RWPE1 (cell line): ENCODE data around the gene HIPK1.

Source experiments
- CTCF ChIA-PET: fragments of 350-600 bp; sonication (Branson Sonifier 250); formaldehyde crosslinking; extraction: SDS; loops from one replicate; lab custom pipeline; 2021; lab: Yijun Ruan, JAX
- POLR2A ChIA-PET: fragments of 400-600 bp; formaldehyde crosslinking; extraction: SDS; loops from one replicate; lab custom pipeline; 2020; ENCODE audit warnings: antibody characterized with exemption; ENCODE audit not compliant: low non-redundant PET; lab: Yijun Ruan, JAX
- DNase-seq: peaks from one replicate; pipeline ENCODE4 v3.0.0; 2012; ENCODE audit warnings: low spot score
- H3K27ac ChIP-seq: fragments of 450-650 bp; 2 replicates; pipeline ENCODE4 v1.5.1; 2017
- CTCF ChIP-seq: fragments of 450-650 bp; conservative IDR thresholded peaks from 2 replicates; pipeline ENCODE4 v1.5.1; 2017; ENCODE audit warnings: low read depth, mild to moderate bottlenecking

HIPK1 gene

GRCh38 chr1:114023377-114023776 is 94.3 kb downstream of the HIPK1 start:
- ChIA-PET CTCF (interaction anchor here (0.5 to 0.6 kb wide), 3 partner anchors 10 to 187 kb away, joined by 3 to 5 read pairs (median 4); no protein-coding TSS in a partner anchor), POLR2A (interaction anchor here (0.6 kb wide), 1 partner anchor 25 kb away, joined by 5 read pairs; no protein-coding TSS in a partner anchor)
- H3K27ac ChIP-seq = no peak overlapping the region
- DNase-seq = no peak
- TF ChIP-seq CTCF = no peak

GRCh38 chr1:114024049-114024448 is 94.9 kb downstream of the HIPK1 start:
- TF ChIP-seq CTCF = no peak
- no peak for DNase-seq
- CTCF ChIA-PET = interaction anchor here (0.5 to 0.8 kb wide), 5 partner anchors 9 to 1130 kb away, joined by 3 to 5 read pairs (median 4); no protein-coding TSS in a partner anchor
- H3K27ac ChIP-seq = no peak overlapping the region
- POLR2A ChIA-PET = interaction anchor here (0.6 kb wide), 1 partner anchor 26 kb away, joined by 5 read pairs; no protein-coding TSS in a partner anchor

DNA sequence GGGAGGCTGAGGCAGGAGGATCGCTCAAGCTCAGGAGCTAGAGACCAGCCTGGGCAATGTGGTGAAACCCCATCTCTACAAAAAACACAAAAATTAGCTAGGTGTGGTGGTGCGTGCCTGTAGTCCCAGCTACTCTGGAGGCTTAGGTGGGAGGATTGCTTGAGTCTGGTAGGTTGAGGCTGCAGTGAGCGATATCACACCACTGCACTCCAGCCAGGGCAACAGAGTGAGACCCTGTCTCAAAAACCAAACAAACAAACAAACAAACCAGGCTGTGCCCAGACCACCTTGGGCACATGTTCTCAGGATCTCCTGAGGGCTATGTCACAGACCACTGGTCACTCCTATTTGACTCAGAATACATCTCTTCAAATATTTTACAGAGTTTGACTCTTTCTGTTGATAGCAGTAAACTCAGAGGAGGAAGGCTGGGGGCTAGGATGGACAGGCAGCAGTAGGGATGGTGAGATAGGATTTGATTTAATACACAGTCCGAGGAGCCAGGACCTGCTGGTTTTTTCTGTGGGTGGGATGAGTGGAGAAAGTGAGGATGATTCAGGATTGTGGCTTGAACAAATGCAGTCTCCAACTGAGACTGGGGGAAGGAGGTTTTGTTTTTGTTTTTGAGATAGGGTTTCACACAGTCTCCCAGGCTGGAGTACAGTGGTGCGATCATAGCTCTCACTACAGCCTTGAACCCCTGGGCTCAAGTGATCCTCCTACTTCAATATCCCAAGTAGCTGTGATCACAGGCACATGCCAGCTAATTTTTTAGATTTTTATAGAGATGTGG is 96.7 kb downstream of the HIPK1 start:
- no peak for DNase-seq
- TF ChIP-seq CTCF = no peak
- no peak overlapping the region for H3K27ac ChIP-seq
- ChIA-PET POLR2A (no interaction called here), CTCF (interaction anchor here (0.7 kb wide), 1 partner anchor 18 kb away, joined by 3 read pairs; no protein-coding TSS in a partner anchor)

- CTCF ChIA-PET = no interaction called here
Measured at GRCh38 chr1:114026797-114027196, 97.7 kb downstream of the HIPK1 start.

More at GRCh38 chr1:114026797-114027196, 97.7 kb downstream of the HIPK1 start:
- DNase-seq = no peak
- TF ChIP-seq CTCF = no peak
- no peak overlapping the region for H3K27ac ChIP-seq
- POLR2A ChIA-PET = no interaction called here
